Gastroesophageal sphincter (tissue), 4 donors: ENCODE data around the gene CARS2. TPM values are rescaled to one million over a fixed set of nuclear protein-coding genes. Genes with fewer than 3 reads are reported as not detected.

Source experiments
- ATAC-seq: fragments of 150-250 bp; one replicate; pipeline ENCODE4 v1.9.1; 2016; ENCODE audit warnings: mild to moderate bottlenecking, moderate library complexity
- H3K27ac ChIP-seq, 4 donors: fragments of 200-600 bp; sonication (generic) in 3 of 4; 1 replicate in 3 of 4; 2 replicates in 1 of 4; pipeline ENCODE4 v1.5.1; 2016 to 2019
- H3K27me3 ChIP-seq: fragments of 200-600 bp; sonication (generic); one replicate; pipeline ENCODE4 v1.5.1; 2019
- H3K36me3 ChIP-seq, 2 donors: fragments of 200-600 bp; sonication (generic); one replicate each; pipeline ENCODE4 v1.5.1; 2019; ENCODE audit warnings: control low read depth in 1 of 2
- H3K4me1 ChIP-seq, 3 donors: fragments of 200-600 bp; sonication (generic); 1 replicate in 2 of 3; 2 replicates in 1 of 3; pipeline ENCODE4 v1.5.1; 2016 to 2019; ENCODE audit warnings: control low read depth in 2 of 3
- H3K4me3 ChIP-seq, 2 donors: fragments of 200-600 bp; sonication (generic); one replicate each; pipeline ENCODE4 v1.5.1; 2019; ENCODE audit warnings: mild to moderate bottlenecking in 1 of 2, moderate library complexity in 1 of 2
- H3K9me3 ChIP-seq, 3 donors: fragments of 200-600 bp; sonication (generic); one replicate each; pipeline ENCODE4 v1.5.1; 2017 to 2019; ENCODE audit warnings: control low read depth in 2 of 3
- CTCF ChIP-seq, 4 experiments: fragments of 200-600 bp in 2 of 4; fragments of 450-650 bp in 2 of 4; sonication (generic) in 1 of 4; IDR thresholded peaks; one replicate each; pipeline ENCODE4 v1.5.1; 2017 to 2019; ENCODE audit warnings: antibody characterized with exemption in 4 of 4, mild to moderate bottlenecking in 2 of 4, moderate library complexity in 2 of 4
- EP300 ChIP-seq: sonication (generic); formaldehyde crosslinking; IDR thresholded peaks from one replicate; pipeline ENCODE4 v1.6.1; 2017; ENCODE audit warnings: antibody characterized with exemption, mild to moderate bottlenecking
- POLR2A ChIP-seq, 2 donors: fragments of 450-650 bp; IDR thresholded peaks; one replicate each; pipeline ENCODE4 v1.6.1; 2017; ENCODE audit warnings: antibody characterized with exemption in 2 of 2, mild to moderate bottlenecking in 2 of 2, moderate library complexity in 1 of 2
- POLR2AphosphoS5 ChIP-seq: sonication (generic); formaldehyde crosslinking; IDR thresholded peaks from one replicate; pipeline ENCODE4 v1.6.1; 2017; ENCODE audit warnings: antibody characterized with exemption
- WGBS, 2 donors: methylation state at CpG; one replicate each; pipeline ENCODE4 v1.1.5; 2018; ENCODE audit warnings: low coverage in 1 of 2; 5-methylcytosine and 5-hydroxymethylcytosine counted together
- total RNA-seq, 4 donors: library from RNA; depleted of rRNA; stranded (reverse); fragments of >200 nt; gene quantifications; one replicate each; pipeline ENCODE4 v1.1.0, GENCODE V29; 2016

CARS2 gene
- total RNA-seq, 4 donors from 2014 or later = 36.6 to 69.1 (median 53.8) TPM

- Histone ChIP-seq H3K9me3 (no peaks in the 10 kb centered on the region), H3K27ac (peak overlapping the region in 3 of 4 donors; percentile 49 to 62 (median 61)), H3K4me3 (no peak overlapping the region), H3K36me3 (peaks cover 0 to 65% of the 10 kb centered on the region in 2 donors), H3K4me1 (peaks cover 0 to 80% (median 2%) of the 10 kb centered on the region in 3 donors), H3K27me3 (no peaks in the 10 kb centered on the region)
- WGBS, 2 donors = 36 to 59% methylated on average over 5 to 6 of the region's 13 CpGs
- TF ChIP-seq CTCF (IDR thresholded peaks at IDR 0.05) (no peak), POLR2AphosphoS5 (peak; percentile 78), POLR2A (IDR thresholded peaks at IDR 0.05) (no peak)
- ATAC-seq = peak; percentile 62
Observed at GRCh38 chr13:110628477-110628793, 77.5 kb downstream of the CARS2 start.

- Histone ChIP-seq H3K36me3 (peaks cover 0 to 71% of the 10 kb centered on the region in 2 donors), H3K4me1 (peaks cover 0 to 85% (median 2%) of the 10 kb centered on the region in 3 donors), H3K4me3 (no peak overlapping the region), H3K9me3 (no peaks in the 10 kb centered on the region), H3K27ac (peak overlapping the region in 3 of 4 donors; percentile 49 to 62 (median 61)), H3K27me3 (no peaks in the 10 kb centered on the region)
- ATAC-seq = no peak
- 82% methylated on average over 6 of the region's 12 CpGs; no CpG with 5 or more reads in 1 of the 2 donors for WGBS, 2 donors
- TF ChIP-seq POLR2AphosphoS5 (no peak), EP300 (no peak), CTCF (IDR thresholded peaks at IDR 0.05) (no peak), POLR2A (IDR thresholded peaks at IDR 0.05) (no peak)
Observed at GRCh38 chr13:110627761-110628476, 78.0 kb downstream of the CARS2 start.

GRCh38 chr13:110627351-110627750, 78.6 kb downstream of the CARS2 start:
- H3K27ac ChIP-seq = peak overlapping the region in 2 of 4 donors; percentile 8 to 62
- peaks cover 0 to 91% (median 2%) of the 10 kb centered on the region in 3 donors for H3K4me1 ChIP-seq
- ATAC-seq = no peak
- no peaks in the 10 kb centered on the region for H3K27me3 ChIP-seq
- peaks cover 0 to 76% of the 10 kb centered on the region in 2 donors for H3K36me3 ChIP-seq
- 76 to 81% methylated on average over 6 to 7 of the region's 8 CpGs for WGBS, 2 donors
- TF ChIP-seq POLR2AphosphoS5 = no peak
- TF ChIP-seq CTCF (IDR thresholded peaks at IDR 0.05) = no peak
- no peak for TF ChIP-seq EP300
- no peak for TF ChIP-seq POLR2A (IDR thresholded peaks at IDR 0.05)
- no peak overlapping the region for H3K4me3 ChIP-seq
- no peaks in the 10 kb centered on the region for H3K9me3 ChIP-seq

GRCh38 chr13:110626521-110626920, 79.4 kb downstream of the CARS2 start:
- Histone ChIP-seq H3K4me1 (peaks cover 0 to 95% (median 2%) of the 10 kb centered on the region in 3 donors), H3K27ac (peak overlapping the region in 1 of 4 donors; percentile 26)
- WGBS, 2 donors = 64 to 76% methylated on average over 5 to 8 of the region's 9 CpGs

More at GRCh38 chr13:110626521-110626920, 79.4 kb downstream of the CARS2 start:
- Histone ChIP-seq H3K4me3 (no peak overlapping the region), H3K27me3 (no peaks in the 10 kb centered on the region), H3K9me3 (no peaks in the 10 kb centered on the region), H3K36me3 (peaks cover 0 to 74% of the 10 kb centered on the region in 2 donors)
- TF ChIP-seq POLR2AphosphoS5 (no peak), EP300 (no peak), CTCF (IDR thresholded peaks at IDR 0.05) (no peak), POLR2A (IDR thresholded peaks at IDR 0.05) (no peak)
- no peak for ATAC-seq
